K562 treated with DMSO at 1 percent for 48 hours (cell line): Measurements from ENCODE around the gene AQP2. TPM values are rescaled to one million over a fixed set of nuclear protein-coding genes. Genes with fewer than 3 reads are reported as not detected.

Experiments used
- total RNA-seq: library from RNA; unstranded; fragments of 300-600 nt; gene quantifications from 2 replicates; pipeline ENCODE4 v1.2.3, GENCODE V29; 2022; ENCODE audit warnings: low replicate concordance; ENCODE audit errors: extremely low read depth

Gene AQP2
- total RNA-seq = not detected in 2 replicates

GRCh38 chr12:49950273-49951251 lies at the start of gene AQP2:
Gene AQP2, plus strand, starts transcription at chr12:49950737. Its CDS starts 94 bp downstream, at chr12:49950831.

DNA sequence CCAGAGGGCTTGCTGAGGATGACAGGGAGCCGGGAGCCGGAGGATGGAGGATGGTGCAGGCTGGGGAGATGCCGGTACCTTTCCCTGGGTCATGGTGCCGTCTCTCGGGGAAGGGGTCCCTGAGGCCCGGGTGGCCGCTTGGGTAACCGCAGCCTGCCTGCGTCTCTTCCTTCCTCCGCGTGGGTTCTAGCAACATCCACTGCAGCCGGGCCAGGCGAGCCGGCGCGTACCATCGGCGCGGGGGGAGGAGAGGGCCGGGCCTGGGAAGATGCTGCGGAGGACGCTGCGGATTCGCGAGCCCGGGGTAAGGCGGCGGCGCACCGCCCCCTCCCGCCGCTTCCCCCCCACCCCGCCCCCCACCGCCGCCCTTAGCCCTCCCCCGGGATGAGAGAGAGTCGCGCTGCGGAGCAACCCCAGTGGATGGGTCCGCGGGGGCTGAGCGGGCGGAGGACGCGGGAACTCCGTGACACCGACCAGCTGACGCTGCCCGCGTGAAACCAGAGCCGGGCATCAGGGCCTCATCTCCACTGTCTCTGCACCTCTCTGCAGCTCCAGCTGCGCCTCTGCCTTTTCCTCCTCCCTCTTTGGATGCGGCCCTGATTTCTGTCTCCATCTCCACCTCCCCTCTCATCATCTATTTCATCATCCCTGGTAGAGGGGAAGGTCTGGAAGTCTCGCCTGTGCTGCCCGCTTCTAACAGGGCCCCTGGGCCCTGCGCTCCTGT lies 46.7 kb upstream of the AQP2 start, which contains the start of gene FAIM2:
FAIM2 (minus strand) TSS at position 201 of the 724 bp plus-strand sequence; CDS start at position 93, 108 bp downstream.

DNA sequence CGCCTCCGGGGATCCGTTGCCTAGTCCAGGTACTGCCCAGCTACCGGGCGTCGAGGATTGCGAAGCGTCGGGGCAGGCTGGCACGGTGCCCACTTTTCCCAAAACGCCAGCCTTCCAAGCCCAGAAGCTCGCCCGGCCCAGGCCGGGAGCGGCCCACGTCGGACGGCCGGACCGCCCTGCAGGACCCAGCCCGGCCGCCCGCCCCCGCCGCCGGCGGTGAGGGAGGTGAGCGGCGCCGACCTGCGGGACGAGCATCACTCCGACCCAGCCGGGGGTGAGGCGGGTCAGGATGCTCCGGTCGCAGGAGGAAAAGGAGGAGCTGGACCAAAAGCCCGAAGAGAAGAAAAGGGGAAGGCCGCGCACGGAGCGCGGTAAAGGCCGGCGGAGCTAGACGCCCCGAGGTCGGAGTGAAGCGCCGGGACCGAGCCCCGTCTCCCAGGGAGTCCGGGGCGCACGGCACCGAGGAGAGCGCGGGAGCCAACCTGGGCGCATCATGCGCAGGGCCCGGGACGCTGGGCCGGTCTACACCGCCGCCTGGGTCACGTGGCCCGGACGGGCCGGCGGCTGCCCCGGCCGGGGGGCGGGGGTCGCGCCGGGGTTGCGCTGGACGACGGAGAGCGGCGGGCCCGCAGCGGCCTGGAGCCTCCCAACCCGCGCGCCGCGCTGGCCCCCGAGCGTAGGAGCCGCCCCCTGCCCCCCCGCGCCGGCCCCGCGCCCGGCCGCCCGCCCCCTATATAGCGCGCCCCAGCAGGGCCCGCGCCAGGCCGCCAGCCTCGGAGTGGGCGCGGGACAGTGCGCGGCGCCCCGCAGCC lies 10.8 kb downstream of the AQP2 start, which contains the start of gene AQP5:
AQP5 (plus strand) TSS at position 762 of the 812 bp plus-strand sequence. CDS start 146 bp downstream, outside the sequence.

DNA sequence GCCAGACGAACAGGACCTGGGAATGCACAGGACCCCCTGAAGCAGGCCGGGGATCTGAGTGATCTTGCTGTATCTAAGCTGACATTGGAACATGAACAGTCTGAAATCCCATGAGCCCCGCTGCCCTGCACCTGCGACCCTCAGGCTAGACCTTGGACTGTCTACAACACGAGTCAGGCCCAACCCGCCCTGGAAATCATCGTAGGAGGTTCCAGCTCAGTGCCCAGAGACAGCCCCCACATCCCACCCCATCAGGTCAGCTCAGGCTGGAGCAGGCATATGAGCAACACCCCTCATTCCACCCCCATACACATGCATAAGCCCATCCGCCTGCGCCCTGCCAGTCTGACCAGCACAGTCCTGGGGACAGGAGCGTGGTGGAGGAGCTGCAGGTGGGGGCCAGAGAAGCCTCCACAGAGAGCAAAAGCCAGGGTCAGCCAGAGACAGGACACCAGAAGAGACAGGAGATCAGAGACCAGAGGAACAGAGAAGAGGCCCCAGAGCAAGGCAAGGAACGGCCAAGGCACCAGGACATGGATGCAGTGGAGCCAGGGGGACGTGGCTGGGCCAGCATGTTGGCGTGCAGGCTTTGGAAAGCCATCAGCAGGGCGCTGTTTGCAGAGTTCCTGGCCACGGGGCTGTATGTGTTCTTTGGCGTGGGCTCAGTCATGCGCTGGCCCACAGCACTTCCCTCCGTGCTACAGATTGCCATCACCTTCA lies 22.3 kb downstream of the AQP2 start, which contains the start of gene AQP6:
AQP6 (plus strand) TSS at position 307 of the 720 bp plus-strand sequence; CDS start at position 534, 227 bp downstream.

Other genes with a start within 250 kb of the AQP2 start
- not detected in 2 replicates for gene FMNL3, start 243.3 kb upstream of the AQP2 start, total RNA-seq
- gene TMBIM6, start 209.2 kb upstream of the AQP2 start, total RNA-seq = 294 TPM in 1 of 2 replicates, not detected in the other
- not detected in 2 replicates for gene NCKAP5L, start 122.3 kb upstream of the AQP2 start, total RNA-seq
- gene BCDIN3D, start 107.6 kb upstream of the AQP2 start, total RNA-seq = not detected in 2 replicates
- not detected in 2 replicates for gene FAIM2, start 46.8 kb upstream of the AQP2 start, total RNA-seq
- not detected in 2 replicates for gene AQP5, start 11.1 kb downstream of the AQP2 start, total RNA-seq
- not detected in 2 replicates for gene AQP6, start 22.2 kb downstream of the AQP2 start, total RNA-seq
- gene RACGAP1, start 74.8 kb downstream of the AQP2 start, total RNA-seq = not detected in 2 replicates
- not detected in 2 replicates for gene ASIC1, start 106.9 kb downstream of the AQP2 start, total RNA-seq
- gene SMARCD1, start 134.6 kb downstream of the AQP2 start, total RNA-seq = not detected in 2 replicates
- gene GPD1, start 153.3 kb downstream of the AQP2 start, total RNA-seq = not detected in 2 replicates
- gene COX14, start 161.5 kb downstream of the AQP2 start, total RNA-seq = not detected in 2 replicates
- gene CERS5, start 216.6 kb downstream of the AQP2 start, total RNA-seq = not detected in 2 replicates